Chondrocyte (in vitro differentiated cells): ENCODE results near the gene FUCA1. TPM values are rescaled to one million over a fixed set of nuclear protein-coding genes. Genes with fewer than 3 reads are reported as not detected.

Experiments
- DNase-seq: peaks from one replicate; pipeline ENCODE4 v3.0.0; 2021; ENCODE audit warnings: mixed read lengths, low spot score
- H3K27ac Mint-ChIP-seq: one replicate; pipeline ENCODE4 v1.8.0; 2021; ENCODE audit warnings: mild to moderate bottlenecking, moderate library complexity, mixed read lengths; ENCODE audit not compliant: unreplicated experiment
- H3K27me3 Mint-ChIP-seq: 2 replicates; pipeline ENCODE4 v1.8.0; 2021; ENCODE audit warnings: low read depth, mixed read lengths
- H3K36me3 Mint-ChIP-seq: 2 replicates; pipeline ENCODE4 v1.8.0; 2021; ENCODE audit warnings: low read depth, mixed read lengths
- H3K4me1 Mint-ChIP-seq: 2 replicates; pipeline ENCODE4 v1.8.0; 2021; ENCODE audit warnings: low read depth, mild to moderate bottlenecking, mixed read lengths
- H3K4me3 Mint-ChIP-seq: one replicate; pipeline ENCODE4 v1.8.0; 2021; ENCODE audit warnings: mild to moderate bottlenecking, moderate library complexity, mixed read lengths; ENCODE audit not compliant: unreplicated experiment
- H3K9me3 Mint-ChIP-seq: 2 replicates; pipeline ENCODE4 v1.8.0; 2021; ENCODE audit warnings: low read depth, mixed read lengths
- total RNA-seq: library from RNA; stranded (reverse); gene quantifications from 3 replicates; pipeline ENCODE4 v1.2.1, GENCODE V29; 2021
- TF ChIP-seq, protein P1 (sequence below): fragments of 200-600 bp; sonication (generic); IDR thresholded peaks from 2 replicates; pipeline ENCODE4 v1.5.0; 2021; ENCODE audit warnings: antibody characterized with exemption, mild to moderate bottlenecking, moderate library complexity

FUCA1 gene
- total RNA-seq, 1 donor from 2014 or later: 15.6 TPM

GRCh38 chr1:23899070-23899469 is 31.0 kb upstream of the FUCA1 start:
- DNase-seq: no peak
- no peaks in the 10 kb centered on the region for H3K9me3 Mint-ChIP-seq
- no peaks in the 10 kb centered on the region for H3K4me1 Mint-ChIP-seq
- peaks cover 21% of the 10 kb centered on the region for H3K27me3 Mint-ChIP-seq
- H3K4me3 Mint-ChIP-seq: no peak overlapping the region
- TF ChIP-seq, protein P1, sequence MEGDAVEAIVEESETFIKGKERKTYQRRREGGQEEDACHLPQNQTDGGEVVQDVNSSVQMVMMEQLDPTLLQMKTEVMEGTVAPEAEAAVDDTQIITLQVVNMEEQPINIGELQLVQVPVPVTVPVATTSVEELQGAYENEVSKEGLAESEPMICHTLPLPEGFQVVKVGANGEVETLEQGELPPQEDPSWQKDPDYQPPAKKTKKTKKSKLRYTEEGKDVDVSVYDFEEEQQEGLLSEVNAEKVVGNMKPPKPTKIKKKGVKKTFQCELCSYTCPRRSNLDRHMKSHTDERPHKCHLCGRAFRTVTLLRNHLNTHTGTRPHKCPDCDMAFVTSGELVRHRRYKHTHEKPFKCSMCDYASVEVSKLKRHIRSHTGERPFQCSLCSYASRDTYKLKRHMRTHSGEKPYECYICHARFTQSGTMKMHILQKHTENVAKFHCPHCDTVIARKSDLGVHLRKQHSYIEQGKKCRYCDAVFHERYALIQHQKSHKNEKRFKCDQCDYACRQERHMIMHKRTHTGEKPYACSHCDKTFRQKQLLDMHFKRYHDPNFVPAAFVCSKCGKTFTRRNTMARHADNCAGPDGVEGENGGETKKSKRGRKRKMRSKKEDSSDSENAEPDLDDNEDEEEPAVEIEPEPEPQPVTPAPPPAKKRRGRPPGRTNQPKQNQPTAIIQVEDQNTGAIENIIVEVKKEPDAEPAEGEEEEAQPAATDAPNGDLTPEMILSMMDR: no peak
- no peaks in the 10 kb centered on the region for H3K36me3 Mint-ChIP-seq
- H3K27ac Mint-ChIP-seq: no peak overlapping the region

- no peak overlapping the region for H3K4me3 Mint-ChIP-seq
- no peaks in the 10 kb centered on the region for H3K9me3 Mint-ChIP-seq
- no peak overlapping the region for H3K27ac Mint-ChIP-seq
These were observed 29.0 kb upstream of the FUCA1 start for GRCh38 chr1:23897083-23897482.

DNA sequence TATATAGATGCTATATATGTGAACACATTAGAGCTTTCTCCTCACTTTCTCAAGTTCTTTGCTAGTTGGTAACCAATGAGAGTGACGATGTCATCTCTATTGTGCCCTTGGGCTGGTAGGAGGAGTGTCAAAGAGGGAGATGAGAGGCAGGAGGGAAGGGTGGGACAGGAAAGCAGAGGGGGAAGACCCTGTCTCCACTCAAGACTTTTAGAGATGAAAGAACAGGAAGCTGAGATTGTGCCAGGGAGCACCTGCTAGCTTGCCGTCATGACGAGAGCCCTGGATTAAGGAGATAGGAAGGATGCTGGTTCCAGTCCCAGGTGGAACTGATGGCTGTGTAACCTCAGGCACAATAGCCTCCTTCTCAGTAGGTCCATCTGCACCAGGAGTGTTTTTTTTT is 28.4 kb upstream of the FUCA1 start:
- no peaks in the 10 kb centered on the region for H3K36me3 Mint-ChIP-seq
- H3K27me3 Mint-ChIP-seq: peaks cover 20% of the 10 kb centered on the region
- TF ChIP-seq, protein P1: no peak
- H3K27ac Mint-ChIP-seq: no peak overlapping the region
- DNase-seq: no peak
- H3K9me3 Mint-ChIP-seq: no peaks in the 10 kb centered on the region
- H3K4me1 Mint-ChIP-seq: no peaks in the 10 kb centered on the region
- no peak overlapping the region for H3K4me3 Mint-ChIP-seq

More at GRCh38 chr1:23897083-23897482, 29.0 kb upstream of the FUCA1 start:
- no peak for DNase-seq
- TF ChIP-seq, protein P1: no peak
- H3K4me1 Mint-ChIP-seq: no peaks in the 10 kb centered on the region
- H3K27me3 Mint-ChIP-seq: peaks cover 17% of the 10 kb centered on the region
- H3K36me3 Mint-ChIP-seq: no peaks in the 10 kb centered on the region

DNA sequence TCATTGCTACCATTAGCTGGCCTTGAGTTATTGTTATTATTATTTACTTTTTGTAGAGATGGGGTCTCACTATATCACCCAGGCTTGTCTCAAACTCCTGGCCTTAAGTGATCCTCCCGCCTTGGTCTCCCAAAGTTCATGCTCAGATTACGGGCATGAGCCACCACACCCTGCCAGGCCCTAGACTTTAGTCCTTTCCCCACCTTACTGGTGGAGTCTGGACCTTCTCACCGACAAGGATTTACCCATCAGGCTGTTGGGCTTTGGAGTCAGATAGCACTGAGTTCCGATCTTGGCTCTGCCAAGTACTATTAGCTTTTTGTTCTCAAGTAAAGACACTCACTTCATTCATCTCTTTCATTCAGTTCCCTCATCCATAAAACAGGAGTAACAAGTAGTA is 27.9 kb upstream of the FUCA1 start:
- DNase-seq: no peak
- H3K27me3 Mint-ChIP-seq: peaks cover 20% of the 10 kb centered on the region
- H3K4me1 Mint-ChIP-seq: no peaks in the 10 kb centered on the region

DNA sequence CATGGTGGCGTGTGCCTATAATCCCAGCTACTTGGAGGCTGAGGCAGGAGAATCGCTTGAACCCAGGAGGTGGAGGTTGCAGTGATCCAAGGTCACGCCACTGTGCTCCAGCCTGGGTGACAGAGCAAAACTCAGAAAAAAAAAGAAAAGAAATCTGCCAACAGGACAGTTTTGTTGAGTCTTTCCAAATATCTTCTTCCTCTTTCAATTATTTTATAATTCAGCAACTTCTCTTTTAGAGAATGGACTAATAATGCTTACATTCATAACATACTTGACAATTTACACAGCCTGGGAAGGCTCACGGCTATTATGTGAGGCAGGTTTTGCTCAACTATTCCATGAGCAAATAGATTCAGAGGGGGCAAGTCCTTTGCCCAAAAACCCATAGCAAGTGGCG is 27.0 kb upstream of the FUCA1 start:
- no peak overlapping the region for H3K27ac Mint-ChIP-seq
- H3K9me3 Mint-ChIP-seq: no peaks in the 10 kb centered on the region
- TF ChIP-seq, protein P1: no peak
- H3K36me3 Mint-ChIP-seq: no peaks in the 10 kb centered on the region
- no peak overlapping the region for H3K4me3 Mint-ChIP-seq
- no peaks in the 10 kb centered on the region for H3K4me1 Mint-ChIP-seq
- DNase-seq: no peak
- peaks cover 20% of the 10 kb centered on the region for H3K27me3 Mint-ChIP-seq

More for the DNA sequence above, 27.9 kb upstream of the FUCA1 start:
- Mint-ChIP-seq H3K9me3 (no peaks in the 10 kb centered on the region), H3K4me3 (no peak overlapping the region), H3K36me3 (no peaks in the 10 kb centered on the region), H3K27ac (no peak overlapping the region)
- TF ChIP-seq, protein P1: no peak
